ENCODE measurements around the gene SMARCA5.

The SMARCA5 gene

GRCh38 chr4:143538979-143539669, 25.6 kb downstream of the SMARCA5 start:
- DNase-seq (ENCODE audit: low read depth): no peak

GRCh38 chr4:143539670-143540023, 26.1 kb downstream of the SMARCA5 start:
- DNase-seq (ENCODE audit: low read depth): no peak

- DNase-seq (ENCODE audit: low read depth): no peak
Observed at GRCh38 chr4:143549928-143550327, 36.4 kb downstream of the SMARCA5 start.

GRCh38 chr4:143554728-143555597, 41.5 kb downstream of the SMARCA5 start:
- DNase-seq (ENCODE audit: low read depth): no peak

GRCh38 chr4:143555676-143556075, 42.2 kb downstream of the SMARCA5 start:
- no peak for DNase-seq (ENCODE audit: low read depth)

- DNase-seq (ENCODE audit: low read depth): no peak
Observed at GRCh38 chr4:143558286-143558685, 44.8 kb downstream of the SMARCA5 start.

GRCh38 chr4:143558823-143559756, 45.6 kb downstream of the SMARCA5 start:
- DNase-seq (ENCODE audit: low read depth): peak; percentile 47

GRCh38 chr4:143559757-143560147, 46.2 kb downstream of the SMARCA5 start:
- DNase-seq (ENCODE audit: low read depth): peak; percentile 7

- DNase-seq (ENCODE audit: low read depth): no peak
Observed at GRCh38 chr4:143564472-143564871, 51.0 kb downstream of the SMARCA5 start.

GRCh38 chr4:143575331-143575730, 61.8 kb downstream of the SMARCA5 start:
- DNase-seq (ENCODE audit: low read depth): no peak

GRCh38 chr4:143581331-143581946, 67.9 kb downstream of the SMARCA5 start:
- DNase-seq (ENCODE audit: low read depth): no peak

GRCh38 chr4:143585548-143585947, 72.0 kb downstream of the SMARCA5 start:
- DNase-seq (ENCODE audit: low read depth): no peak

- no peak for DNase-seq (ENCODE audit: low read depth)
Observed at GRCh38 chr4:143586080-143586479, 72.6 kb downstream of the SMARCA5 start.

- no peak for DNase-seq (ENCODE audit: low read depth)
Observed at GRCh38 chr4:143587703-143588102, 74.2 kb downstream of the SMARCA5 start.

GRCh38 chr4:143597276-143597675, 83.8 kb downstream of the SMARCA5 start:
- no peak for DNase-seq (ENCODE audit: low read depth)

GRCh38 chr4:143598816-143599215, 85.3 kb downstream of the SMARCA5 start:
- DNase-seq (ENCODE audit: low read depth): no peak

GRCh38 chr4:143599827-143600226, 86.3 kb downstream of the SMARCA5 start:
- no peak for DNase-seq (ENCODE audit: low read depth)

- DNase-seq (ENCODE audit: low read depth): no peak
Observed at GRCh38 chr4:143606480-143606879, 93.0 kb downstream of the SMARCA5 start.
